Measurements from ENCODE around the gene SNRPD2.
"Not testable (repeated sequence)": the region's sequence is repeated elsewhere in the genome, so short reads cannot be mapped to it uniquely, and the experiment has no call there.

Gene SNRPD2

DNA sequence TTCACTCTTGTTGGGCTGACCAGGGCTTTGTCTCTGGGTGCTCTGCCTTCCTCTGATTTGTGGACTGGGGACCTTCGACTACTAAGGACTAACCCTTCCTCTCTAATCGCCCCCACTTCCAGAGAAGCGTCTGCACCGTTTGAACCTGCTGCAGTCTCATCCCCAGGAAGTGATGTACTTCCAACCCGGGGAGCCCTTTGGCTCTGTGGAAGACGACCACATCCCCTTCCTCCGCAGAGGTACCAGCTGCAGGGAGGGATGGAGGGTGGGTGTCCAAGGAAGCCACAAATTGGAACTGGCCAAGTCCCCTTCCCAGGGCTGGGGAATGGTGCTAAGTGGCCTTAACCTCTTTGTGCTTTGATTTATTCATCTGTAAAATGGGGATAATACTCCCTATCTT lies 9.9 kb upstream of the SNRPD2 start:
- no peak for DNase-seq

- no peak for DNase-seq
Measured at GRCh38 chr19:45693106-45693788, 1.5 kb upstream of the SNRPD2 start.

- peak; percentile 99 for DNase-seq
Measured at GRCh38 chr19:45692187-45693105, 693 bp upstream of the SNRPD2 start, which contains the start of gene QPCTL. Gene QPCTL (plus strand): TSS chr19:45692666. CDS start chr19:45692704, 38 bp downstream.

DNA sequence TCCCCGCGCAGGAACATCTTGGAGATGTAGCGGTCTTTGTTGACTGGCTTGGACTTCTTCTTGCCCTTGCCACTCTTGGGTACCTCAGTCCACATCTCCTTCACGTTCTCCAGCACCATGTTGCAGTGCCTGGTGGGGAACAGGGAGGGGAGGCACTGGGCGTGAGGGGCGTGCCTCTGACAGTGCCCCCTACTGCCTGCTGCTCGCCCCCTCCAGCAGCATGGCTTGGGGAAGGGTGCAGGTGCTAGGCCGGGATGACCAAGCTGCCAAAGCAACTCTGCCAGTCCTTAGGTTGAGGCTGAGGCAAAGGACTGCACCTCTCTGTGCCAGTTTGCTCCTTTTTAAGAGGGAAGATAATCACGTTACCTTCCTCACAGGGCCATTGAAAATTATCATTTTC lies 4.2 kb downstream of the SNRPD2 start:
- DNase-seq, result no peak

GRCh38 chr19:45685045-45685444 lies 6.7 kb downstream of the SNRPD2 start:
- not testable (repeated sequence) for DNase-seq

DNA sequence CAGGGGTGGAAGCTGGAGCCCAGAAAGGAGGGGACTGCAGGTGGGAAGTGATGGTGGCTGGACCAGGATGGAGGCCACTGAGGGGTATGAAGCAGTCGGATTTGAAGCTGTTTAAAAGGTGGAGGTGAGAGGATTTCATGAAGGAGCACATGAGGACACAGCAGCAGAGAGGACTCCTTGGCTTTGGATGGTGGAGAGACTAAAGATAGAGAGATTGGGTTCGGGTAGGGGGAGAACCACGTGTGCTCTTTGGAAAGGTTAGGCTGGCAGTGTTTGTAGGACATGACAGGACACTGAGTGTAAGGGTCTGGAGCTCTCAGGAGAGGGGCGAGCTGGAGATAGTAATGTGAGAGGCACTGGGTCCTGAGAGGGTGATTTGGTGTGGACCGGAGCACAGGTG lies 8.8 kb downstream of the SNRPD2 start:
- no peak for DNase-seq

DNA sequence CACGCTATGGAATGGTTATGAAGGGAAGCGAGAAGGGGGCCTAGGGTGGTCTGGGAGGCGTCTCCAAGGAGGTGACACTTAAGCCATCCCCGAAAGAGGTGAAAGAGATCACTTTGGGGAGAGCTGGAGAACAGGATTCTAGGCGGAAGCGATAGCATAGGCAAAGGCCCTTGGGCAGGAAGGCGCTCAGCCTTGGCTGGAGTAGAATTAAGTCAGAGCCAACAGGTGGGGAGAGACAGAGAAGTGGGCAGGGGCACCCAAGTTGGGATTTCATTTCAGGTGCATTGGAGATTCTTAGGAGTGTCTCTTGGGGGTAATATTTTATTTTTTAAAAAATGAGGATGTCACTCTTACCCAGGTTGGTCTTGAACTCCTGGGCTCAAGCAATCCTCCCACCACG lies 9.6 kb downstream of the SNRPD2 start:
- DNase-seq, result no peak

DNA sequence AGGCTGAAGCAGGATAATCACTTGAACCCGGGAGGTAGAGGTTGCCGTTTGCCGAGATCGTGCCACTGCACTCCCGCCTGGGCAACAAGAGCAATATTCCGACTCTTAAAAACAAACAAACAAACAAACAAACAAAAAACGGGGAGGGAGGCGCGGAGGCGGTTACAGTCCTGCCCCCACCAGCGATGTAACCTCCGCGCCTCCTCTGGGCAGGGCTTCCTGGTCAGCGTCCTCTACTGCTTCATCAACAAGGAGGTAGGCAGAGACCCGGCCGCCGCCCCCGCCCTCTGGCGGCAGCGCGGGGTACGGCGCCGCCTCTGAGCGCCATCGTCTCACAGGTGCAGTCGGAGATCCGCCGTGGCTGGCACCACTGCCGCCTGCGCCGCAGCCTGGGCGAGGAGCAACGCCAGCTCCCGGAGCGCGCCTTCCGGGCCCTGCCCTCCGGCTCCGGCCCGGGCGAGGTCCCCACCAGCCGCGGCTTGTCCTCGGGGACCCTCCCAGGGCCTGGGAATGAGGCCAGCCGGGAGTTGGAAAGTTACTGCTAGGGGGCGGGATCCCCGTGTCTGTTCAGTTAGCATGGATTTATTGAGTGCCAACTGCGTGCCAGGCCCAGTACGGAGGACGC lies 10.2 kb downstream of the SNRPD2 start:
- peak; percentile 46 for DNase-seq

GRCh38 chr19:45677351-45678230 lies 14.2 kb downstream of the SNRPD2 start:
- DNase-seq, result no peak

GRCh38 chr19:45676851-45677263 lies 14.9 kb downstream of the SNRPD2 start:
- DNase-seq, result no peak

- no peak for DNase-seq
Measured at GRCh38 chr19:45674946-45675345, 16.8 kb downstream of the SNRPD2 start.

DNA sequence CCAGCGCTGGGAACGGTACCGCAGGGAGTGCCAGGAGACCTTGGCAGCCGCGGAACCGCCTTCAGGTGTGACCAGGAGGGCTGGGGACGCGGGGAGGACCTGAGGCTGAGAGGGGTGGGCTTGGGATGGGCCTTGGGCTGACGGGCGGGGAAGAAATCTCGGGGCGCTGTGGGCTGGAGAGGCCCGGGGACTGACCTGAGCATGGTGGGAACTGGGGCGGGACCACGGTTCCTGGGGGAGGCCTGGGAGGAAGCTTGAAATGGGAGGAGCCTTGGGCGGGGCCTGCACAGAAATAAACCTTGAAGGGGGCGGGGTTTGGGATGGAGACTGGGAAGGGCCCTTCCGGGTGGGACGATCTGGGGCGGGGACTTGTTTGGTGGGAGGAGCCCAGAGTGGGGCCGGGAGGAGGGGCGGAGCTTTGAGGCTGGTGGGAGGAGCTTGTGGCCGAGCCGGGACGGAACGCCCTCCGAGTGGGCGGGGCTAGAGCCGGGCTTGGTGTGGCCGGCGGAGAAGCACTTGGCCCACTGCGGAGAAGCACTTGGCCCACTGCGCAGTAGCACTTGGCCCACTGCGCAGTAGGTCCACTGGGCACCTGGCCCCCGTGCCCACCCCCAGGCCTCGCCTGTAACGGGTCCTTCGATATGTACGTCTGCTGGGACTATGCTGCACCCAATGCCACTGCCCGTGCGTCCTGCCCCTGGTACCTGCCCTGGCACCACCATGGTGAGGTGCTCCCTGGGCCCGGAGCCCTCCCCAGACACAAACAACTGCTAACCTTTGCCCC lies 20.9 kb downstream of the SNRPD2 start:
- DNase-seq, result no peak

GRCh38 chr19:45668342-45668871 lies 23.3 kb downstream of the SNRPD2 start:
- no peak for DNase-seq

DNA sequence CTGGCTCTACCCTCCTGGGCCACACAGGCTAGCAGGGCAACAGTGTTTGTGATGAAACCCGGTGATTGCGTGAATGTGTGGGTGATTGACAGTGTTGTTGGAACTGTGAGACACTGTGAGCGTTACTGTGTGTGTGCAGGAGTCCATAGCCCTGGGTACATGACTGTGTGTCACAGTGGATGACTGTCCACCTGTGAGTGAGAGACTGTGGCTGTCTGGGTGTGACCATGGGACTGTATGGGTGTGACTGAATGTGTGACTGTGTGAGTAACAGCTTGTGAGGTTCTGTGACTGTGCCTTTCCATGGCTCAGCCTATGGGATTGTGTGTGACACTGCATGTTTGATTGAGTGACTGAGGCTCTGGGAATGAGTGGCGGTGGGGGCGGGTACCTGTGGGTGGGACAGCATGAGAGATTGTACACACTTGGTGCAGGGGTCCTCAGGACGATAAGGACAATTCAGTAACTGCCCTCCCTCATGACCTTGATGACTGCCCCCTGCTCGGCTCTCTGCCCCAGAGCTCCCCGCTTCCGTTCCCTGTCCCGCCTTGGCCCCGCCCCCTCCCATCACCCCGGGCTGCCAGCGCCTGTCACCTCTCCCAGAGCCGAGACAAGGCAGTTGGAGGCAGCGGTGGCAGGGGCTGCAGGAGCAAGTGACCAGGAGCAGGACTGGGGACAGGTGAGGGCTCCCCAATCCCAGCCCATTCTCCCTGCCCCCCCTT lies 24.0 kb downstream of the SNRPD2 start, which contains the start of gene GIPR:
GIPR (plus strand) TSS at position 602 of the 722 bp plus-strand sequence. CDS start 1,300 bp downstream, outside the sequence.
- DNase-seq, result peak; percentile 39

DNA sequence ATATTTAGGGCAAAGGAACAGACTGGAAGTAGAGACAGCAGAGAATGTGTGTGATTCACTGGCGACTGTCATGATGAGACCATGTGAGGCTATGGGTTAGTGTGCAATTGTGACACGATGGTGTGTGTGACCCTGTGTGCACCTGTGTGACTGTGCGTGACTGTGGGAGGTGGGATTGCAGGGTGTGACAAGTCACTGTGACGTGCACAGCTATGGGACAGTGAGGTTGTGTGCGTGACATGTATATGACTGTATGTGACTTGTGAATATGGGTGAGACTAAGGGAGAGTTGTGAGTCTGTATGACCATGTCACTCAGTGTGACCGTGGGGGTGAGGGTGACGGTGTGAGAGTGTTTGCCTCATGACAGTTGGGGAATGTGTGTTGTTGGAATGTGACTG lies 27.2 kb downstream of the SNRPD2 start:
- no peak for DNase-seq

DNA sequence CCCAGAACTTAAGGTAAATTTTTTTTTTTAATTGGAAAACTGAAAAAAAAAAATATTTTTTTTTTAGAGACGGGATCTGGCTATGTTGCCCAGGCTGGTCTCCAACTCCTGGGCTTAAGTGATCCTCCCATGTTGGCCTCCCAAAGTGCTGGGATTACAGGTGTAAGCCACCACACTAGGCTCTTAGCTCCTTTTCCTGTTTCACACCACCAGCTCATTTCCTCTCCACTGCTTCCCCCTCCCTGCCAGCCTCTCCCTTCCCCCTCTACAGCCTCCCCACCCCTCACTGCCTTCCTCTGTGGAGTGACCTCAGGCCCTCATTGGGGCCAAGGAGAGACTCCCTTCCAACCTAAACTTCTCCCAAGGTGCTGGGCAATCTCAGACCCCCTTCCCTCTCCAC lies 28.0 kb downstream of the SNRPD2 start:
- DNase-seq, result no peak

GRCh38 chr19:45660636-45661035 lies 31.1 kb downstream of the SNRPD2 start:
- DNase-seq, result no peak

DNA sequence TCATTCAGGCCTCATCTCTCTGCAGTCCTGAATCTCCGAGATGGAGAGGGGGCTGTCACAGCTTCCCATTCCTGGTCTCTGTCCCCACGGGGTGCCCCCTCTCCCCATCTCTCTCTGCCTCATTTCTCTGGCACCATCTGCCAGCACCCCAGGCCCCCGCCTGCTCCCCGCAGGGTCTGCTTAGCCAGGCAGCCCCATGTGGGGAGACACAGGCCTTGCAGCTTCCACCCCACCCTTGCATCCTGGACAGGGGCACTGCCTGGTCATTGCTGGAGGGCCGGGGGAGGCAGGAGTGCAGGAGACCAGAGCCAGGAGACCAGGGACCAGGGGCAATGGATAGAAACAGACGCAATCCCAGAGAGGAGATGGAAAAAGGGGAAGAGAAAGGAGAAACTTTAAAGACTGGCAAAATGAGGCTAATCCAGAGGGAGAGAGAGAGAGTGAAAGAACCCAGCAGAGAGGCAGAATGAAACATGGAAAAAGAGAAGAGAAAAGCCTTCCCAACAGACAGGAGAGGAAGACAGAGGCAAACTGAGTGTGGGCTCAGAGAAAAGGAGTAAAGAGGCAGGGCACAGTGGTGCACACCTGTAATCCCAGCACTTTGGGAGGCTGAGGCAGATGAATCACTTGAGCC lies 32.5 kb downstream of the SNRPD2 start:
- DNase-seq, result no peak

DNA sequence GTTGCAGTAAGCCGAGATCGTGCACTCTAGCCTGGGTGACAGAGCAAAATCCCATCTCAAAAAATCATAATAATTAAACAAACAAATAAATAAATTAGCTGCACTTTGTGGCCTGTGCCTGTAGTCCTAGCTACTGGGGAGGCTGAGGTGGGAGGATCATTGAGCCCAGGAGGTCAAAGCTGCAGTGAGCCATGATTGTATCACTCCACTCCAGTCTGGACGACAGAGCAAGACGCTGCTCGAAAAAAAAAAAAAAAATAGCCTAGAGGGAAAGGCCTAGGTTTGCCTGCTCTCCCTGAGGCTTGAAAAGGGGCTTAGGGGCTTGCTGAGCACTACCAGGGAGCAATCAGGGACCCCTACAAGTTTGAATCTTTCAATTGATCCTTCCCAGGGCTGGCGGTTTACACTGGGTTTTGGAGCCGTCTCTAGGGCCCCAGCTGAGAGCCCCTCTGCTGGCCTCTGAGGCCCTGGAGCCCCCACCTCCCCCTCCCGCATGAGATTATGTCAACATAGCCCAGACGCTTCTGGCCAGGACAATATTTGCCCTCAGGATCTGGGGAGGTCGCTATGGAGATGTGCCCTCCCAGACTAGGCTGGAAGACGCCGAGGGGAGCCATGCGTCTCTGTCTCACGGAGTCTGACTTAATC lies 34.1 kb downstream of the SNRPD2 start:
- peak; percentile 37 for DNase-seq

DNA sequence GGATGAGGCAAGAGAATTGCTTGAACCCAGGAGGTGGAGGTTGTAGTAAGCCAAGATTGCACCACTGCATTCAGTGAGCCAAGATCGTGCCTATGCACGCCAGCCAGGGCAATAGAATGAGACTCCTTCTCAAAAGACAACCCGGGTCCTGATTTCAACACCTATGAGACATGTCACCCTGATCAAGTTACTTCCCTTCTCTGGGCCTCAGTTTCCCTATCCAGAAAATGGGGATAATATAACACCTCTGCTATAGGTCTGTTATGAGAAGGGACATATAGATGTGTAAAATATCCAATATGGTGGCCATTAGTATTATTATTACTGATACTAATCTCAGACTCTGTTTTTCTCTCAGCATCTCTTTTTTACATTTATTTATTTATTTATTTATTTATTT lies 36.7 kb downstream of the SNRPD2 start:
- no peak for DNase-seq
